GM18498 (cell line): ENCODE measurements around the gene DARS1.

Experiments
- ATAC-seq: cut with Tn5 transposase; IDR thresholded peaks from one replicate; pipeline ENCODE4 v1.9.1; 2021; ENCODE audit warnings: mild to moderate bottlenecking, moderate library complexity; ENCODE audit not compliant: unreplicated experiment

Gene DARS1

DNA sequence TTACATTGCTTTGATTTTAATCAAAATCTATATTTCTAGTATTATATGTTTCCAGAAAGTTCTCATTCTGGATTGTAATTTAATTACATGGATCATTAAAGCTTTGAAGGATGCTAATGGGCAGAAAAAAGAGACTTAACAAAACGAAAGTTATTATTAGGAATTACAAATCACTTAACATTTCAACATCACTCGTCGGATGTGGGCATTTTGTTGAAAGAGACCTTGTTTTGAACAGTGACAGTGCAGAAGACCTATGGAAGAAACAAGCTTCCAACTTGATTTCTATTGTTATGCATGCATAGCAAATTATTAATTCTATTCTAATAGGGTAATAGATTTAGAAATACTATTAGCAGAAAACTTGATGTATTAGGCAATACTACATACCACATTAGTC is 31.4 kb upstream of the DARS1 start:
- ATAC-seq: no peak

DNA sequence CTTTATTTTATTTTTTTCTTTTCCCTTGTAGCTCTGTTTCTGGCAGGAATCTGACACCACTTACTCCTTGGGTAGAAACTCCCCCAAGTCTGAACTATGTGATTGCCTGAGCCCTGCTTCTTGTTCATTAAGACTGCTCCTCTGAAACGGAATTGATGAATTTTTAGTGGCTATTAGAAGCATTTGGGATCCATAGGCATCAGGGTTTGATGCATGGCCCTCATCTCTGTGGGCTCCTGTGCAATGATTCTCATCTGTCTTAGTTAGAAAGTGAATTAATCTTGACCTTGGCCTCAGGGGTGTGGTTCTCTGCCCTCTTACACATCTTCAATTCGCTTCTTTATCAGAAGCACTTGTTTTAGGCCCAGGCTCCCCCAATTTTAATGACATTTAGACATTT is 31.0 kb upstream of the DARS1 start:
- ATAC-seq: no peak

DNA sequence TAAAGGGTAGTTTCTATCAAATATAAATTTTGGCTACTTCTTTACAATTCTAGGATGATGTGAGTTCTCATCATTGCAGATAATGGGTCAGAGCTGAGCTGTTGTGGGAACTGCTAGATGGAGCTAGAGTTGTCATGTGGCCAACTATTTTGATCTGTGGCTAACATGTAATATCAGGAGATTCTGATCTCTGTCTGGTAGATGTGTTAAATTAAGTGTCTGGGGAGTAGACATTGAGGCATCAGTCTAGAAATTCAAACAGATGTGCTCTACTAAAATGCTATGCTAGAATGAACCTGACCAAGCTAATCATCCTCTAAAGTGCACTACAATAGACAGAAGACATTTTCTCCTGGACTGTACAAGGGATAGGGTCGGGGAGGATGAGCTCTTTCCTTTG is 30.3 kb upstream of the DARS1 start:
- ATAC-seq: no peak

DNA sequence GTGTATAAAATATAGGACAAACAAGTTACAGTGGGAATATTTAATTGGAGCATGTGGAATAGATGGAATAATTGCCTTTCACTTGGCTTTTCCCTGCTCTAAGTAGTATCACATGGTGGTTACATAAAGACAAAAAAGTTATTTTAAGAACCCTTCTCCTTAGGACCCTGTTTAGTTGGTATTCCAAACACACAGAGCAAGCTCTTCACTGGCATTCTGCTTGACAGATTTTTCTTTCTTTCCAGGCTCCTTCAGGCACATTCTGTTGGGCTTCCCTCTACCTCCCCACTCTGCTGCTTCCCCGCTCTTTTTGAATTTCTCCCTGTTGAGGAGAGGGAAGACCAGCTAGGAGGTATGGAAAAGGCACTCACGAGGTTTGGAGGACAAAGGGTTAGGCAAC is 29.0 kb upstream of the DARS1 start:
- ATAC-seq: no peak

DNA sequence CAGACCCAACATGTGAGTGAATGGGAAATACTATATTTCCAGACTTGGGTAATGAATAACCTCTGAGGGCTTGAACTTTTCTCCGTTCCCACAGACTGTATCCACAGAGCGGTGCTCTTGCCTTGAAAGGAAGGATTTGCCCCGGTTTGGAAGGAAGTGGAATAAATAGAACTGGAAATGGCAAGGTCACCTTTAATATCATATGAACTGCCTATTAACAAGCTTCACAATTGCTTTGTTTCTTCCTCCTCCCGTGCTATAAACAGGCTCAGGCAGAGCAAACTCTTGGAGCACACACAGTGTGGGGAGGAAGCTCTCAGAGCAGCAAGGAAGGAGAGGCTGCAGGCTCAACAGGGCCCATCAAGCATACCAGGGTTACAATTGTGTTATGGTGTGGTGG is 28.5 kb upstream of the DARS1 start:
- no peak for ATAC-seq

DNA sequence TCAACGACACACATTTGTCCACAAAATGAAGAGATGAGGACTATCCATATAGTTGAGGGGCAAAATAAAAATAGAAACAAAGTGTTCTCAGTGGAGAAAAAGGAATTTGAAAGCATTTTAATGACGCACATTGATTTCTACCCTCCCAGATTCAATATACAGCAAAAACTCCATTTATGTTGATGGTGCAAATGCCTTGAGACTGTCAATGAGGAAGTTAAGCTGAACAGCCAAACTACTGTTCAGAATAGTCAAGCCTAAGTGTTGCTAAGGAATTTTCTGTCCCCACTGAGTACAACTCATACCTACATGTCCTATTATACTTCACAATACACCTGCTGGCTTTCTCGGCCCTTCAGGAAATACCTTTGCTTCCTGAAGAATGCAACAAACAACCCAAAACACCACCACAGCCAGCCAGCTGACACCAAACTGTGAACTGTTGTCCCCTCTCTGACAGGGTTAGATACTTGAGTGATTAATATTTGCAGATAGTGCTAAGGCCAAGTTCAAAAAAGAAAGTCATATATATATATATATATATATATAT is 27.8 kb upstream of the DARS1 start:
- ATAC-seq: no peak

DNA sequence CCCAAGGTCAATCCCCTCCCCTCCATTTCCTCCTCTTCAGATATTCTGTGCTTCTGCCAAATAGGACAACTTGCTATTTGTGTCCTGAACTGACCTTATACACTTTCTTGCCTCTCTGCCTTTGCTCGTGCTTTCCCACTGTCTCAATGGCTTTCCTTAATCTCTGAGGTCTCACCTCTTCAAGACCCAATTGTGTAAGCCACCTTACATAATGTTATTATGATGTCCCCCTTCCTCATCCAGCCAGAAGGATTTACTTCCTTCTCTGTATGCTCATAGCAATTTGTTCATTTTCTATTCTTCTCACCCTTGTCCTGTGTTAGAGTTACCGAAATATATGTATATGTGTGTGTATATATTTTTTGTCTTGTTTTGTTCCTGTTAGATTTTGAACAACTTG is 26.9 kb upstream of the DARS1 start:
- ATAC-seq: no peak

DNA sequence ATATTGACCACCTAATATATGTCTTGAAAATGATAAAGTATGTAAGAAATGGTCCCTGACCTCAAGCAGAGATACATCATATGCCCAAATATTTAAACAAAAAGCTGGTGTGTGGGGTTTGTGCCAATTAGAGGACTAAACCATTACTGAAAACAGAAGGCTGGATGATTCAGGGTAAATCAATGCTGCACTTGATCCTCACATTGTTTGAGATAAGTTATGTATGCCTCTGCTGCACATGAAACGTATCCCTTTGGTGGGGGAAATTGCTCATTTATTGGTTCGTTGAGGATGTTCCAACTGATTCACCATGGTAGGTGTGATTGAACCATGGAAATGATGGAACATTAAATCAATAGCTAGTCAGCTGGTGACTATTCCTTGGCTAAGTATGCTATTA is 24.7 kb upstream of the DARS1 start:
- no peak for ATAC-seq

DNA sequence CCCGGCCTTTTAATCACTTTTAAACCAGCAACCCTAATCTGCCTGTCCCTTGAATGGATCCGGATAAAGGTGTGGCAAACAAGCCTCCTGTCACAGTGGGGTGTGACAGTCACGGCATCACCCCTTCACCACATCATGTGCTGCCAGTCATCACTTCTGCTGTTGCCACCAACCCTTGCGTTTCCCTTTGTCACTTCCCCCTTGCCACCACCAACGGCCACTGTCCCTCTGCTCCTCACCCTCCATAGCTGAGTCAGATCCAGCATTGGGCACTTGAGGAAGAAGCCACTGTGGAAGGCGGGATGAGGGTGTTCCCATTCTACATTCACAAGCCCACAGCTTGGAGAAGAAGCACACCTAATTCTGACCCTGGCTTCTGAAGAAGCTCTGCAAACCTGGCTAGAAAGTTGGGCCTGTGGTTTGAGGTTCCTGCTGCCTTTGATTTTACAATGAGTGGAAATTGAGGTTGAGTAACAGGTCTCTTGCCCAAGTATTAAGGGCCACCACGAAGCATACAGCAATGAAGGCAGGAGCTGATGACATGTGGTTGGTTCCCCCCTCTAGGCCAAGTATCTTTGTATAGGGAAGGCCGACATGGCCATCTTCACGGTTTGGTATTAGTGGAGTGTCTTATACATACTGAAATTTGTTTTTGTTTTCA is 22.9 kb upstream of the DARS1 start:
- ATAC-seq: peak; percentile 75

DNA sequence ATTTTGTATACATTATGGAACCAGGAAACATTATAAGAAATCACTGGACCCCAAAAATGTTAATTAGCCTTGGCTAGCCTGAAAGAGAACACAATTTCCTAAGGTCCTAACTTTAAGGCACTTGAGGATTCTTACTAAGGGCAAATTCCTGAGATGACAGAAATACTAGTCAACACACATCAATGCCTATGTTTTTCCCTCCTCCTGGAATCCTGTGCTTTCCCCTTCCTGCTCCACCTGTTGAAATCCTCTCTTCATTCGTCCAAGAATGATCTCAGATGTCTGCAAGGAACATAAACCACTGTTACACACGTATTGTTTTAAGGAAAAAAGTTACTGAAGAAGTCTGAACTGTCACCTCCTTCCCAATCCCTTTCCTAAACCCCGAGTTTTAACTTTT is 21.2 kb upstream of the DARS1 start:
- ATAC-seq: no peak

DNA sequence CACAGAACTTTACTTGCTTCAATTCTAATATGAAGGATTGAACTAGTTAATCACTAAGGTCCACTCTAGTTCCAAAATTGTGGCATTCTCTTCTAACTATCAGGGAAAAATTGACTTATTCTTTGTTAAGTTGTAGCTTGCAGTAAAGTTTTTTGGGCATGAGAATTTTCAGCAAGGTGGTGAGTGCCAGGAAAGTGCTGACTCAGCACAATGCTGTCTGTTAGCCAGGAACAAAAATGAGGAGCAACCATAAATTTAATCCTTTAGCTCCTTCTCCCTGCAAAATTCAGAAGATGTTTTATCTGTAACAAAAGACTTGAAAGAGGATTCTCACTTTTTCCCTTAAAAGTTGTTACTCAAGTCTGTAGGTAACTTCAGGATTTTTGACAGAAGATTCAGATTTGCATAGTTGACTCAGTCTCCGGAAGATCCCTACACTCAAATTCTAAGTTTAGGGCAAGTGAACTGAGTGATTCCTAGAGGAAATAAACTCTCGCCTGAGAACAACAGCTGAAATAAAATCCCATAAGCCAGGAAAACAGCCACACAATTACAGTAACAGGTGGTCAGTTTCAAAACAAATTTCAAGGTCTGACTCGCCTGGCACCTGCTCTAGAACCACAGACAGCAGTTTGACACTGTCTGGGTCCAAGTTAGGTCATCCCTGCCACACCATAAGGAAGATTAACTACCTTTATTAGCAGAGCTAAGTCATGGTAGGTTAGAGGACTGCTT is 20.2 kb upstream of the DARS1 start:
- ATAC-seq: peak; percentile 51

DNA sequence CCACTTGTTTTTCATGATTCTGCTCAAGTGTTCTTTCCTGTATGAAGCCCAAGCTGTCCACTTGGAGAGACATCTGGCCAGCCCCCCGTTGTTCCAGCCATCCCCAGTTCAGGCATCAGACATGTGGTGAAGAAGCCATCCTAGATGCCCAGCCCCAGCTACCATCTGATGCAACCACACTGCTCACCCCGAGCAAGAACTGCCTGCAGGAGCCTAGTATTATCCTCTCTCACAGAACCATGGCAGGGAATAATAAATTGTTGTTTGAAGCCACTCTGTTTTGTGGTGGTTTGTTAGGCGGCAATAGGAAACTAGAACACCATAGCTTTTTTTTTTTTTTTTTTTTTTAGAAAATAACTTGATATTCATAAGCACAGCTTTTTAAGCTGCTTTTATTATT is 19.5 kb upstream of the DARS1 start:
- no peak for ATAC-seq

DNA sequence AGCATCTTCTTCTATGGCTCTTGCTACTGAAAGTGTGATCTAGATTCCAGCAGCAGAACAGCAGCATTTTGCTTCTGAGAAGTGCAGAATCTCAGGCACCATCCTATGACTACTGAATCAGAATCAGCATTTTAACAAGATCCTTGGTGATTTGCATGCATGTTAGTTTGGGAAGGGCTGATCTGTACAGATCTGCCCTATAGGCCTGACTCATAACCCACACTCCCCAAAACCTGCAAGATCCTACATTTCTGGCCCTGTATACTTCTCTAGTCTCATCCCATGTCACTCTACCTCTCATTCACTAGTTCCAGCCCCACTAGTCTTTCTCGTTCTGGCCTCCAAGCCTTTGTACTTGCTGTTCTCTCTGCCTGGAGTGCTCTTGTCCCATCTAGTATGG is 15.7 kb upstream of the DARS1 start:
- no peak for ATAC-seq

DNA sequence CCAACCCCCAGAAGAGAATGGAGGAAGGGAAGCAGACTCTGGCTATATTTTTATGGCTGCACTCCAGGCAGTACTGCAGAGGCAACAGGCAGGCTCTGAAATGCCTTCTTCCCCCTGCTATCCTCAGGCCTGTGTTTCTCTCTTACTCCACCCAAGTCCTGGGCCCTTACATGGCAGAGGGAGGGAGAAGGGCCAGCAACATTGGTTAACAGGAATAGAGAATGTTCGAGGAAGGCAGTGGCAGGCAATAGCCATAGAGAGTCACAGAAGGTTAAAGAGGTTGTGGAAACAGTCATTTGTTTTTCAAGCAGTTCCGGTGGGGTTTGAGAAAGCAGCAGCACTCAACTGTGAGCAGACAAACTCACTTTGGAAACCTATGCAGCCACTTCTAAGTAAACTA is 15.1 kb upstream of the DARS1 start:
- ATAC-seq: peak; percentile 61

DNA sequence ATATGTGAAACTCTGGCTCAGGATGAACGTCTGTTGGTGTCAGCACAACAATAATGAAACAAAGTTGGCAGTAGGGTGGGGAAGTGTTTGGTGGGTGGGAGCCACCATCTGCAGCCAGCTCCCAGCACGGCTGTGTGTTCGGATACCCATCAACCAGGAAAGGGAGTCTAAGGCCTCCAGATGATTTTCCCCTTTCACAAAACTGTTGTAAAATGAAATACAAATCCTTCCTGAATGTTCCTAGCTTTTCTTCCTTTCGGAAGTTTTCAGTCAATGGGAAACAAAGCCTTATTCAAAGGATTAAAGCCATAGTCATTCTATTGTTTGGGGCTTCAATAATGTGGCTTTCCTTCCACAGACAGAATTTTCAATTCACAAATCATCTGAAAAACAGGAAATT is 14.5 kb upstream of the DARS1 start:
- ATAC-seq: no peak

DNA sequence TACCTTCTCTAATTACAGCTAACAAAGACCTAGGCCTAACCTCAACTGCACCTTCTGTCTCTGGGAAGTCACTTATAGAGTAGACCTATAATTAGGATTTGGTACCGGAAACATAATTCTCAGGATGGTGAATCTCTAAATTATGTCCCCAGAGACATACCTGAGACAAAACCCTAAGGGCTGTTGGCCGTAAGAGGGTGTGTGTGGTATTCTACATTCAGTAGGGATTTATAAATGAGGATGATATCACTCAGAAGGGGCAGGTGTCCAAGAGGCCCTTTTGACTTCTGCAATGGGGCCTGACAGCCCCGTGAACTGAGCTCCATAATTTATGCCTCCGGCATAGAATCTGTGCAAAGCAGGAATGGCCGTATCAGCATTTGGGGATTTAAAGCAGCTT is 13.5 kb upstream of the DARS1 start:
- no peak for ATAC-seq

DNA sequence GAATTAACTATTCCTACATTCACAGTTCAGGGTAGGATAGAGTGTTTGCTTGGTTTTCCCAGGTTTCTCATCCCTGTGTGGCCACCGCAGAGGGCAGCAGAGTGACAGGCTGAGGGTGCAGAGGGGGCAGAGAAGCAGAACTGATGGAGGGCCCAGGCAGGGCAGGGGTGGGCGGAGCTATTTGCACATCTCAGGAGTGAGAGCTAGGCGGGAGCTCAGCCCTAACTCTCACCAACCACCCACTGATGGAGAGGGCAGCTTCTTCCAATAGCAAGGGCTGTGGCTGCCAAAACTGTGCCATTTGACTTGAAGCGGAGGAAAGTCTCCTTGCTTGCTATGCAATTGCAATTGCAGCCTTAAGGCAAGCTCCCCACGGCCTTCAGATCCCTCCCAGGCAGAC is 12.0 kb upstream of the DARS1 start:
- ATAC-seq: peak; percentile 54

DNA sequence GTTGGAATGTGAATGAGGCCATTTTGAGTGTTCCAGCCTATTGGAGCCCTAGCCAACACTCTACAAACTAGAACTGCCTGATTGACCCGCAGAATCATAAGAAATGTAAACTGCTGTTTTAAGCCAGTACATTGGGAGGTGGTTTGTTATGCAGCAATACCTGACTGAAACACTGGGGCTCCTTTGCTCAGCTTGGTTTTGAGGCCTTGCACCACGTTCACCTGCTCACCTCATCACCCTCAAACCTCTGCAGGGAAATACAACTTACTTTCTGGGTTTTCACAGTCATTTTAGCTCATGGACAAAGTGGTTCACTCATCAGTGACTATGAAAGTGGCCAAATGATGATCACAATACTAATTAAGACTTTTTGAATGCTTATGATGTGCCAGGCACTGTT is 10.9 kb upstream of the DARS1 start:
- ATAC-seq: no peak

DNA sequence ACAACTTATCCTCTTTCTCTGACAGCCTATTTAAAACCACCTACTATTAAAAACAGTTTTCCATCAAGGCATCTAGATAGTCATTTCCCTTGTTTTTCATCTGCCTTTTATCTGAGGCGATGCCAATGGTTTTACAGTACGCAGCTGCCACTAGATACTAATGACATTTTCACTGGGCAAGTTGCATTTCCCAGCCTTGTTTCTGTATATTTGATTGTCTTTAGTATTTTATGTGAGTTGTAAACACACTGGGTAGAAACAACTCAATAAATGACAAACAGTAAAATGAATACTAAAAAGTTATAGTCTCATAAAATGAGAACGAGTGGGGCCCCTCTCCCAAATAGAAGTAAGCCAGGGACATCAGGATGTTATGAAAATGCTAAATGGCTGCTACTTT is 8.9 kb upstream of the DARS1 start:
- ATAC-seq: no peak

DNA sequence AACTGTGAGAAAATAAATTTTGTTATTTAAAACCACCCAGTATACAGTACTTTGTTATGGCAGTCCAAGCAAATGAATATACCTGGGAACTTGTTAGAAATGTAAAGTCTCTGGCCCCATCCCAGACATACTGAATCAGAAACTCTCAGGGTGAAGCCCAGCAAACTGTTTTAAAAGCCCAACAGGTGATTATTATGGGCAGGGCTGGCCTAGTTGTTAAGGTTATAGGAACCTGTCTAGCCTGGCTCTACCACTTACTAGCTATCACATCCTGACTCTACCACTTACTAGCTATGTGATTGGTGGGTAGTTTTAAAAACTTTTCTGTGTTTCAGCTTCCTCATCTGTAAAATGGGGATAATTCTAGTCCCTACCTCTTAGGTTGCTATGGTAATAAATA is 8.0 kb upstream of the DARS1 start:
- ATAC-seq: no peak

DNA sequence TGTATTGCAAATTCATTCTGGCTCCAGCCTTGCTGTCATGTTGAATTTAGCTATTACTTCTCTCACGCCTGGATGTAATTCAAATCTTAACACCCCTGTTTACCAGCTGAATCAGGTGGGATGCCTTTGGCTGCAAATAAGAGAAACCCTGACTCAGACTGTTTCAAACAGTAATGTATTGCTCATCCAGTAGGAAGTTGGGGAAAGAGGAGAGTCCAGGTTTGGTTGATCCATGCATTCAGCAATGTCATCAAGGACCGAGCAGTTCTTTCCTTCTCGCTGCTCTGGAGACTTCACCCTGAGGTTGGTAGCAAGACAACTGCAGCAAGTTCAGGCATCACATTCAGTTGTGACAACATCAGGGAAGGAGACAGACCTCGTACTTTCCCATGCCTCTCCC is 6.4 kb upstream of the DARS1 start:
- no peak for ATAC-seq

DNA sequence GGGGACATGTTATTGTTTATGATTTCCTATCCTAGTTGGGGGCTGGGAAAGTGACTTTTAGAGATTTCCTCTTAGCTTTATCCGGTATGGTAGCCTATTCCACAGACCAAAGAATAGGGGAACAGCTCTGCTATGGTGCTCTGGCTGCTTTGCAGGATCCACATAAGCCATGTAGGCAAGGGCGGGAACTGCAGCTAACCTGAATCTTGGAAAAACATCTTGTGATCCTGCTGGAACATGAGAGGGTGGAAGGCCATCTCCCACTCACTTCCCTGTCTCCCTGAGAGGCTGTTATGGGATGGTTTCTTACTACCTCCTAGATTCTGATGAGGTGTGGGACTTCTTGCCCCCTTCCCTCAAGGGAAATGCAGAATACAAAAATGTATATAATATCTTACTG is 2.0 kb upstream of the DARS1 start:
- no peak for ATAC-seq

DNA sequence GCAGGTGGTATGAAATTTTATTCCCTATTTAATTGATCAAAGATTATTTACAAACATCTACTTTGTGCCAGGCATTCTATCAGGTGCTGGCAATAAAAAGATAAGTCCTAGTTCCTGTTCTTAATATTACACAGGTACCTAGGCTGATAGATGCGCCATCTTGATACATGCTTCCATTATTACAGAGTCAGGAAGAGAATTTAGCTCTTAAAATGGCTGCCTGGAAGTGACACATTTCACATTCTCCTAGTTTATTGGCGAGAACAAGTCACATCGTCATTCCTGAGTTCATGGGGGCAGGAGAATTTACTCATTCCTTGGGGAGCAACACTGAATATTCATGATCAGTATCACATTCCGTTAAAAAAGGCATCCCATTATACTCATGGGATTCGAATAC is 1.1 kb upstream of the DARS1 start:
- ATAC-seq: no peak
